GM18870 (cell line): ENCODE results near the gene CCN6.

Source experiments
- ATAC-seq: cut with Tn5 transposase; IDR thresholded peaks from one replicate; pipeline ENCODE4 v1.9.1; 2021; ENCODE audit warnings: moderate library complexity; ENCODE audit not compliant: unreplicated experiment

The CCN6 gene

DNA sequence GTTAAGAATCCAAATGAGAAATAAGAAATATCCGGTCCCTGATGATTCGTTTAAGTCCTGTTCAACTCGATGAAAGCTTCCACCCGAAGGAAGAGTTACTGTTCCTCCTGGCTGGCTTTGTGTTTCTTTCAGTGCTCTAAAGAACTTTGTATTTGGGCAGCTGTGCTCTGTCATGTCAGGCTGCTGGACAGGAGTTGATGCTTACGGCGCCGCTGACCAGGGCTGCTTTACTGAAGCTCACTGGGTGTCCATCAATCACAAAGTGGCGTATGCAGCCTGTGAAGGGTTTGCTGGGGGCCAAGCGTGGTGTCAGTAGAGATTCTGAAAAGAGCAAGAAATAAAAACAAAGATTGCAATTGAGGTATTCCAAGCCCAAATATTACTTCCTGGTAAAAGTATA, 55.4 kb downstream of the CCN6 start:
- no peak for ATAC-seq

DNA sequence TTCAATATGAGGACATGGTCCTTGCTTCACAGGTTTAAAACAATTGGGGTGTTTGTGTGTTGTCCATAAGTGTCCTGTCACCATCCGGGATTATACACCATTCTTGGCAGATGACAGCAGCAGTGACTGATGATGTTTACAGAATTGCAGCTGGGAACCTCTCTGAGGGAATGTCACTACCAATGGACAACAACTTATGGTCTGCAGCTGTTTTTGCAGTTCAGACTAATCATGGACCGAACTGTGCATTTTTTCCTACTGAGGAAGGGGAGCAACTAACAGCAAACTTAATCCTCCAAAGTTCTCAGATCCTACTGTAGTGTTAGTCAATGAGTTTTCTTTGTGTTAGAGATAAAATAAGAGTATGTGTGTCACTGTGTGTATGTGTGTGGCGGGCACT, 59.5 kb downstream of the CCN6 start:
- ATAC-seq = no peak

DNA sequence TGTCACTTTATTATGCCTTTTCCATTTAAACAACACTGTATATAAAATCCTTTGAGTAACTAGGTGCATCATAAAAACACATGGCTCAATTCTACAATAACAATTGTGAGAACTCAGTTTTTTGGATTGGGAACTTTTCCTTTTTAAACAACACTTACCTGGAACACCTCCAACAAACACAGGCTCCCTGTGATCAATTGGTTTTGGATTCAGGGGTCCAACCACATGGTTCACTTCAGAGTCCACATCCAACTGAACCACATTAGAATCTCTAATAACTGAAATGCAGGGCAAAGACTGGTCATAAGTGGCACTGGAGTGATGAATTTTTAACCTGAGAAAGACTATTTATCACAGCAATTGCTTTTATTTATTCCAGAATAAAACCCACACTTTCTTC, 60.0 kb downstream of the CCN6 start:
- no peak for ATAC-seq

DNA sequence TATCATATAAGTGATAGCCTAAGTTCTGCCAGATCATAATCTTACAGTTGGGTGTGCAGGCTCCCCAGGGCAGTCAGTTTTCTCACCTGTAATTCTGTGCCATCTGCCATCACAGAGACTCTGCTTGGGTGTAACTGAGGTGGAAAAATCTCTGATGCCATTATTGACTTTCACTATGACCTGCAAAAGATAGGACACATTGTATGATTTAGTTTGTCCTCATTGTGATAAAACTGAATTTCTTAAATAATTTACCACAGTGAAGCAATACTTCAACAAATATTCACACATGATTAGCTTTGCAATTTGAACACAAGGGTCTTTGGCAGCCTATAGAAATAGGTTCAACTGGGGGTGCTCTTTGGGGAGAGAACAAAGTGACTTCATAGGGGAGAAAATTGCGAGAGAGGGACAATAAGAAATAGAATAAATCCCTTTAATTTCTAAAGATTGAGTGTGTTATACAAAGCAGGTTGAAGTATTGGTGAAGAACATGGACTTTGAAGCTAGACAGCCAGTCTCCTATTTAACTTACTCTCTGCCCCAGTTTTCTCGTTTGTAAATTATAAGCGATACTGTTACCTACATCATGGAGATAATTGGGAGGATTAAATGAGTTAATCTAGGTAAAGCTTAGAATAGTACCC, 60.8 kb downstream of the CCN6 start:
- no peak for ATAC-seq

- ATAC-seq = no peak
Measured at GRCh38 chr6:112116221-112116620, 62.3 kb downstream of the CCN6 start.

- no peak for ATAC-seq
Measured at GRCh38 chr6:112117554-112117953, 63.6 kb downstream of the CCN6 start.

DNA sequence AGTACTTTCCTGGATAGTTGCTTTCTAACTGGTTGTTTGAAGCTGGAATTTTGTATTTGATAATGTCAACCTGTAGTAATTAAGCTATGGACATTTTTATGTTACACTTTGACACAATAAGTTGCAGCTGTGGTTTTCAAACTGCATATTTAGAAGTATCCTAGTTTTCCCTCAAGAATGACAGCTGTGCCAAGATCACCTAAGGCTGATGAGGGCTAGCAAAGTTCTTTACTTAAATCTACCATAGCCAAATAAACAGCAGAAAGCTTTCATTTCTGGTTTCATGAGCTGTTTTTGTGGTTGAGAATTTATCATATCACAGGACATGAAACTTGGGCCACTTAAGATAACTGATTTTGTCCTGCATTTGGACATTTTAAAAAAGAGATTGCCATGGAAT, 64.1 kb downstream of the CCN6 start:
- no peak for ATAC-seq
